BLaER1 treated with 17β-estradiol and CSF1 and Interleukin-3, amounts not matched to agents 10 nM and 100 nM (cell line): ENCODE measurements around the gene MMEL1.
"Not testable (repeated sequence)": the region's sequence is repeated elsewhere in the genome, so short reads cannot be mapped to it uniquely, and the experiment has no call there.

Experiments
- H3K27ac ChIP-seq, 11 experiments: shearing (Covaris generic); formaldehyde crosslinking; 2 replicates each; pipeline ENCODE4 v1.8.1; 2022
- H3K27me3 ChIP-seq, 11 experiments: shearing (Covaris generic); formaldehyde crosslinking; 2 replicates each; pipeline ENCODE4 v1.8.1; 2022
- H3K36me3 ChIP-seq, 11 experiments: shearing (Covaris generic); formaldehyde crosslinking; 2 replicates each; pipeline ENCODE4 v1.8.1; 2022
- H3K4me1 ChIP-seq, 10 experiments: shearing (Covaris generic); formaldehyde crosslinking; 2 replicates each; pipeline ENCODE4 v1.8.1; 2022
- H3K4me2 ChIP-seq, 11 experiments: shearing (Covaris generic); formaldehyde crosslinking; 2 replicates each; pipeline ENCODE4 v1.8.1; 2022
- H3K4me3 ChIP-seq, 10 experiments: shearing (Covaris generic); formaldehyde crosslinking; 2 replicates each; pipeline ENCODE4 v1.8.1; 2022
- H3K9ac ChIP-seq, 11 experiments: shearing (Covaris generic); formaldehyde crosslinking; 2 replicates each; pipeline ENCODE4 v1.8.1; 2022
- H3K9me3 ChIP-seq, 11 experiments: shearing (Covaris generic); formaldehyde crosslinking; replicated peaks in 1 of 11; 2 replicates each; pipeline ENCODE4 v1.8.1; 2022
- H4K20me1 ChIP-seq, 11 experiments: shearing (Covaris generic); formaldehyde crosslinking; 2 replicates each; pipeline ENCODE4 v1.8.1; 2022
- Cebpa-rat ChIP-seq, 11 experiments: shearing (Covaris generic); IDR thresholded peaks; 2 replicates each; pipeline ENCODE4 v1.8.1; 2022

Gene MMEL1

DNA sequence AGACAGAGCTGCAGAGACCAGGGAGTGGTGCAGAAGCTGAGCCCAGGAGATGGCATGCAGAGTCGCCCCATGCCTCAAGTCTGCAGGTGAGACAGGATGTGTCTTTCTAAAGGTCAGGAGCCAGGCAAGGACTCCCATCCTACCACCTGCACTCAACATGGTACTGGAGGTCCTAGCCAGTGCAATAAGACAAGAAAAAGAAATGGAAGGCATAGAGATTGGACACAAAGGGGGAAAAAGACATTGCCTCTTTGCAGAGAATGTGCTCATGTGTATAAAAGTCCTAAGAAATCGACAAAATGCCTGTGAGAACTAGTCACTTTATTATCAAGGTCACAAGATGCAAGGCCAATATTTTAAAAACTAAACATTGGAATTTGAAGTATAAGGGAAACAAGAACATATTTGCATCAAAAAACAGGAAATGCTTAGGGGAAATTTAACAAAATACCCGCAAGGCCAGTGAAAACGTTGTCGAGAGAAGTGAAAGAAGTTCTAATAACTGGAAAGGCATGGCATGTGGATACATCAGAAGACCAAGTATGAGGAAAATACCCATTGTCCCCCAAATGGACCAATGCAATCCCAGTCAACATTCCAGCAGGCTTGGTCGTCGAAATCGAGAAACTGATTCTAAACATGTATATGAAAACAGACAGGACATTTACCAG, 59.4 kb downstream of the MMEL1 start:
- no peak for TF ChIP-seq Cebpa-rat (IDR thresholded peaks at IDR 0.05)
- peak overlapping the region in 3 of 11 experiments; percentile 51 to 80 (median 80); a peak in 6 of 22 replicates for H3K27ac ChIP-seq
- peaks cover 56 to 98% (median 61%) of the 10 kb centered on the region in 10 experiments for H3K4me1 ChIP-seq

DNA sequence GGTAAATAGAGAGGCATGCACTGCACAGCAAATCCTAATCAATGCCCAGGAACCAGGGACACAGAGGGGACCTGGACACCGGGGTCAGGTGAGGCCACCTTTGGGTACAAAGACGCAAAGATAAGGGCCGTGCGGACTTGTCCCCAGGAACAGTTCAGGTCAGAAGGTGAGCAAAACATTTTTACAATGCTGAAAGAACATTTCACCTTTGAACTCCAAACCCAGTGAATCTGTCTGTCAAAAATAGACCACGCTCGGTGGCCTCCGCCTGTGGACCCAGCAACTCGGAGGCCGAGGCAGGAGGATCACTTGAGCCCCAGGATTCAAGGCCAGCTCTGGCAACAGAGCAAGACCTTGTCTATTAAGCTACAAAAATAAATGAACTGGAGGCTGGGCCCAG, 61.5 kb downstream of the MMEL1 start:
- Histone ChIP-seq H3K27me3 (no peaks in the 10 kb centered on the region), H4K20me1 (no peaks in the 10 kb centered on the region), H3K4me3 (no peak overlapping the region), H3K27ac (peak overlapping the region in 2 of 11 experiments; percentile 54 to 73; a peak in 2 of 22 replicates), H3K36me3 (no peaks in the 10 kb centered on the region), H3K4me2 (peak overlapping the region in 3 of 11 experiments; percentile 68 to 85 (median 73); a peak in 4 of 22 replicates), H3K4me1 (peaks cover 36 to 88% (median 47%) of the 10 kb centered on the region in 10 experiments), H3K9ac (no peak overlapping the region), H3K9me3 (peaks cover 12 to 46% (median 17%) of the 10 kb centered on the region in 11 experiments)
- no peak for TF ChIP-seq Cebpa-rat (IDR thresholded peaks at IDR 0.05)

More for the DNA sequence above, 59.4 kb downstream of the MMEL1 start:
- H3K4me3 ChIP-seq = no peak overlapping the region
- no peaks in the 10 kb centered on the region for H3K36me3 ChIP-seq
- H4K20me1 ChIP-seq = no peaks in the 10 kb centered on the region
- peak overlapping the region in 1 of 11 experiments; percentile 21; a peak in 2 of 22 replicates for H3K9ac ChIP-seq
- peaks cover 12 to 46% (median 17%) of the 10 kb centered on the region in 11 experiments for H3K9me3 ChIP-seq
- no peaks in the 10 kb centered on the region for H3K27me3 ChIP-seq
- peak overlapping the region in 3 of 11 experiments; percentile 43 to 73 (median 65); a peak in 5 of 22 replicates for H3K4me2 ChIP-seq

DNA sequence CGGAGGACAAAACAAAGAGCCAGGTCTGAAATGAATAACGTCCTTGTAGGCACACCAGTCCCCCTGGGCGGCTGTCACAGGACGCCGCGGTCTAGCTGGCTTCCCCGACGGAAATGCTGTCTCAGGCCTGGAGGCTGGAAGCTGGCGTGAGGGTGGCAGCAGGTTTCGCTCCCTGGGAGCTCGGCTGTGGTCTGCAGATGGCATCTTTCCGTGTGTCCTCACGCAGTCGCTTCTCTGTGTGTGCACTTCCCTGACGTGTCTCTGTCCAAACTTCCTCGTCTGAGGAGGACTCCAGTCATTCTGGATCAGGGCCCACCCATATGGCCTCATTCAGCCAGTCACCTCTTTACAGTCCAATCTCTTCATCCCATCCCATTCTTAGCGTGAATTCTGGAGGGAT, 62.5 kb downstream of the MMEL1 start:
- TF ChIP-seq Cebpa-rat (IDR thresholded peaks at IDR 0.05) = no peak
- H3K4me3 ChIP-seq = no peak overlapping the region
- H3K4me1 ChIP-seq = peaks cover 30 to 88% (median 47%) of the 10 kb centered on the region in 10 experiments
- H4K20me1 ChIP-seq = peaks cover 0 to 3% (median 0%) of the 10 kb centered on the region in 11 experiments; a peak in 1 of 22 replicates
- peak overlapping the region; percentile 68 to 85 (median 72) for H3K4me2 ChIP-seq
- peak overlapping the region in 10 of 11 experiments; percentile 0 to 73 (median 48); a peak in 12 of 22 replicates for H3K27ac ChIP-seq
- no peaks in the 10 kb centered on the region for H3K27me3 ChIP-seq
- H3K9ac ChIP-seq = peak overlapping the region in 10 of 11 experiments; percentile 1 to 64 (median 30); a peak in 9 of 22 replicates
- no peaks in the 10 kb centered on the region for H3K36me3 ChIP-seq
- H3K9me3 ChIP-seq = peaks cover 12 to 46% (median 17%) of the 10 kb centered on the region in 11 experiments

DNA sequence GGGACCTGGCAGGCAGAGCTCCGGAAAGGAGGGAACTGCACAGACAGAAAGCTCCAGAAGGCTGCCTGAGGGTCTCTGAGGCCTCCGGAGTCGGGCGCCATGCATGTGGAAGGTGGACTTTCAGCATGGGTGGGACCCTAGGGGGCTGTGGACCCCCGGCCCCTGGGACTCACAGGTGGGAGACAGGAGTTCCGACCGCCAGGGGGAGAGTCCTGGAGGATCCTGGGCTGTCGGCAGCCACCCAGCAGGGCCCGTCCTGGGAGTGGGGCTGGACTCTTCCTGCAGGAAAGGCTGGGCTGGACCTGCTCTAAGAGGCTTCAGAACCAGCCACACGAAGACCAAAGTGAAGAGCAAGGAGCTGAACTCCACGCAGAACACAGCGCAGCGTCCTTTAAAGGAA, 63.1 kb downstream of the MMEL1 start:
- Histone ChIP-seq H3K4me3 (peak overlapping the region in 1 of 10 experiments; percentile 21; a peak in 1 of 20 replicates), H3K4me1 (peaks cover 33 to 88% (median 50%) of the 10 kb centered on the region in 10 experiments), H3K9me3 (peaks cover 12 to 46% (median 17%) of the 10 kb centered on the region in 11 experiments), H3K4me2 (peak overlapping the region; percentile 68 to 85 (median 72)), H3K27ac (peak overlapping the region; percentile 0 to 73 (median 47); a peak in 14 of 22 replicates), H3K9ac (peak overlapping the region in 10 of 11 experiments; percentile 1 to 64 (median 30); a peak in 9 of 22 replicates)
- not testable (repeated sequence) for H4K20me1 ChIP-seq, H3K27me3 ChIP-seq, H3K36me3 ChIP-seq

DNA sequence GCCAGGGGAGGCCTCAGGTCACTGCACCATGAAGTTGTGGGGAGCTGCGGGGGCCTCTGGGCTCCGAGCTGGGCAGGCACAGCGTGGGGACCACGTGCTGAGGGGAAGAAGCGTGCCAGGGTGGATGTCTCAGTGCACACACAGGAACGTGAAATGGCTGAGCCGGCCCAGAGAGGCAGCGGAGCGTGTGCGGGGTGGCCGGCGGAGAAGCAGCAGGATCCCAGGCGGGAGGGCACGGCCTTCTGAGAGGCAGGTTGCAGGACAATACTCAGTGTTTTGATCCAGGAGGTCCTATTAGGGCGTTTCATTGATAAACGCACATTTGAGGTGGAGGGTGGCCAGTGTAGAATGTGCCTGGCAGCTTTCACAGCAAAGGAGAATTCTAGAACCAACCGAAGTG, 63.8 kb downstream of the MMEL1 start:
- Histone ChIP-seq H3K36me3 (peaks cover 0 to 4% (median 0%) of the 10 kb centered on the region in 11 experiments; a peak in 3 of 22 replicates), H3K4me1 (peaks cover 40 to 88% (median 54%) of the 10 kb centered on the region in 10 experiments), H3K4me2 (peak overlapping the region; percentile 68 to 85 (median 72); a peak in 21 of 22 replicates), H4K20me1 (peaks cover 0 to 8% (median 0%) of the 10 kb centered on the region in 11 experiments; a peak in 4 of 22 replicates), H3K27me3 (no peaks in the 10 kb centered on the region), H3K9ac (peak overlapping the region in 3 of 11 experiments; percentile 6 to 60 (median 9); a peak in 1 of 22 replicates), H3K4me3 (no peak overlapping the region), H3K9me3 (peaks cover 12 to 39% (median 14%) of the 10 kb centered on the region in 11 experiments), H3K27ac (peak overlapping the region in 2 of 11 experiments; percentile 54 to 73; a peak in 4 of 22 replicates)
- TF ChIP-seq Cebpa-rat (IDR thresholded peaks at IDR 0.05) = no peak

DNA sequence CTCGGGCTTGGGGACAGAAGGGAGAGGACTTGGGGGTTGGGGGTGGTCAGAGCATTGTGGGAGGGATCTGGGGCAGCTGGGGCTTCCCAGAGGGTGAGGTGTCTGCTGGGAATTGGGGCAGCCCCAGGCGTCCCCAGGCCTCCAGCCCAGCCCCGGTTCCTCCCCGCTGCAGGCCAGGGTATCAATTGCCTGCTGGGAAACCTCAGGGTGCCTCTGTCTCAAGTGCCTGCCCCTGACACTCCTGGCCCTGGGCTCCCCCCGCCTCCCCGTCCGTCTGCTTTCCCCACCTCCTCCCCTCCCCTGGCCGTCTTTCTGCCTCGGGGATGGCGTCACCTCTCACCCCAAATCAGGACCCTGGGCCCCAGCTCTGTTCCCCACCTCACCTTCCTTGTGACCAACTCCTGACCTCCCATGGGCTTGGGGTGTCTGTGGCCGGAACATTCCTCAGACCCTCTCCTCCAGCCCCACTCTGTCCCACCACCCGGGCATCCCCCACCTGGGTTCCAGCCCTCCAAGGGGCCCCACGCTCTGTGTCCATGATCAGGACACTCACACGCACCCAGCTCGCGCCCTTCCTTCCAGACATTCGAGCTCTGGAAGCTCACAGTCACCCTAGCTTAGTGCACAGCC, 64.5 kb downstream of the MMEL1 start:
- not testable (repeated sequence) for H3K9ac ChIP-seq, H3K27ac ChIP-seq, H3K4me3 ChIP-seq, H3K27me3 ChIP-seq
- Histone ChIP-seq H3K9me3 (peaks cover 5 to 32% (median 7%) of the 10 kb centered on the region in 11 experiments), H4K20me1 (peaks cover 0 to 15% (median 0%) of the 10 kb centered on the region in 11 experiments; a peak in 5 of 22 replicates), H3K4me1 (peaks cover 47 to 90% (median 61%) of the 10 kb centered on the region in 10 experiments), H3K4me2 (peak overlapping the region in 9 of 11 experiments; percentile 68 to 85 (median 72); a peak in 11 of 22 replicates), H3K36me3 (peaks cover 0 to 12% (median 0%) of the 10 kb centered on the region in 11 experiments; a peak in 5 of 22 replicates)

DNA sequence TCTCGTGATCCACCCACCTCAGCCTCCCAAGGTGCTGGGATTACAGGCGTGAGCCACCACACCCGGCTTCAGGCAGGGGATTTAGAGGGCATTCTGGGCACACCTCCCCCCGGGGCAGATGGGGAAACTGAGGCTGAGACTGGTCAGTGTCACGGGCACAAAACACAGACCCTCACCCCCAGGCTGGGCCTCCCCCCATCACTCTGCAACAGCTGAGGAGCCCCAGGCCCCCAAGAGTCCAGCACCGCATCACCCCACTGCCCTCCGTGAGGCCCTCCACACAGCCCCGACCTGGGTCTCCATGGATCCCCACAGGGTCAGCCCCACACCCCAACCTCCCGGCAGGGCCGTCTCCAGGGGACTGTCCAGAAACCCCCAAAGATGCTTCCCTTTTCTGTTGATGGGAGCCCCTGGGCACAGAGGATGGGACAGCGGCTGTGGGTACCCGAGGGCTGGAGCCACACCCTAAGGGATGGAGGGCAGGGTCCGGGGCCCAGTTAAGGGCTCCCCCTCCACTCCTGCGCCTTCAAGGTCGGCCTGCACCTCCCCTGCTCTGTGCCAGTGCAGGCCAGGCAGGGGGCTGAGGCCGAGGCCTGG, 65.6 kb downstream of the MMEL1 start:
- Histone ChIP-seq H4K20me1 (peaks cover 0 to 26% (median 4%) of the 10 kb centered on the region in 11 experiments; a peak in 12 of 22 replicates), H3K9ac (no peak overlapping the region), H3K36me3 (peaks cover 0 to 23% (median 0%) of the 10 kb centered on the region in 11 experiments; a peak in 6 of 22 replicates), H3K9me3 (peaks cover 0 to 20% (median 0%) of the 10 kb centered on the region in 11 experiments; a peak in 3 of 22 replicates), H3K4me1 (peaks cover 58 to 90% (median 72%) of the 10 kb centered on the region in 10 experiments), H3K27ac (no peak overlapping the region), H3K4me2 (peak overlapping the region in 3 of 11 experiments; percentile 5 to 70 (median 43); a peak in 5 of 22 replicates), H3K27me3 (no peaks in the 10 kb centered on the region), H3K4me3 (no peak overlapping the region)
- TF ChIP-seq Cebpa-rat (IDR thresholded peaks at IDR 0.05) = no peak
